OCI-LY1 (cell line): ENCODE measurements around the gene NDUFAF5.

Experiments
- H2AFZ ChIP-seq: fragments of 200-600 bp; sonication (generic), shearing (Covaris generic); 2 replicates; pipeline ENCODE4 v1.6.0; 2014; ENCODE audit warnings: antibody characterized with exemption, mild to moderate bottlenecking, low read length
- H3F3A ChIP-seq: fragments of 200-600 bp; sonication (generic), shearing (Covaris generic); 2 replicates; pipeline ENCODE4 v1.6.0; 2014; ENCODE audit warnings: mild to moderate bottlenecking, antibody characterized with exemption, low read length, moderate library complexity; ENCODE audit not compliant: insufficient read depth
- H3K27ac ChIP-seq: fragments of 200-600 bp; sonication (generic); 2 replicates; pipeline ENCODE4 v1.5.1; 2014; ENCODE audit warnings: low read length, mixed run types, mild to moderate bottlenecking, low read depth; ENCODE audit not compliant: poor library complexity, severe bottlenecking
- H3K27me3 ChIP-seq: fragments of 200-600 bp; sonication (generic); 2 replicates; pipeline ENCODE4 v1.6.0; 2014; ENCODE audit warnings: antibody characterized with exemption, mild to moderate bottlenecking, low read length, moderate library complexity; ENCODE audit not compliant: insufficient read depth
- H3K36me3 ChIP-seq: fragments of 200-600 bp; sonication (generic); 2 replicates; pipeline ENCODE4 v1.6.1; 2014; ENCODE audit warnings: mild to moderate bottlenecking, antibody characterized with exemption, low read length, moderate library complexity, mixed read lengths; ENCODE audit not compliant: insufficient read depth
- H3K4me1 ChIP-seq: fragments of 200-600 bp; sonication (generic); 2 replicates; pipeline ENCODE4 v1.5.1; 2014; ENCODE audit warnings: mild to moderate bottlenecking, low read length, moderate library complexity; ENCODE audit not compliant: insufficient read depth, severe bottlenecking
- H3K4me2 ChIP-seq: fragments of 200-600 bp; sonication (generic), shearing (Covaris generic); 2 replicates; pipeline ENCODE4 v1.6.1; 2014; ENCODE audit warnings: low read length
- H3K4me3 ChIP-seq: fragments of 200-600 bp; sonication (generic); 2 replicates; pipeline ENCODE4 v1.5.1; 2014; ENCODE audit warnings: low read length, low read depth, mild to moderate bottlenecking, mixed read lengths; ENCODE audit not compliant: poor library complexity, severe bottlenecking
- H3K79me2 ChIP-seq: fragments of 200-600 bp; shearing (Covaris generic); 2 replicates; pipeline ENCODE4 v1.6.1; 2016; ENCODE audit warnings: mixed run types, low read length, mixed read lengths; ENCODE audit not compliant: insufficient read depth
- H3K9ac ChIP-seq: fragments of 200-600 bp; sonication (generic), shearing (Covaris generic); 2 replicates; pipeline ENCODE4 v1.6.1; 2014; ENCODE audit warnings: mild to moderate bottlenecking, low read length, mixed read lengths
- H3K9me2 ChIP-seq: fragments of 200-600 bp; sonication (generic), shearing (Covaris generic); 2 replicates; pipeline ENCODE4 v1.6.1; 2014; ENCODE audit warnings: low read depth, mild to moderate bottlenecking, low read length, mixed read lengths
- H3K9me3 ChIP-seq: fragments of 200-600 bp; shearing (Covaris generic); 2 replicates; pipeline ENCODE4 v1.6.1; 2014; ENCODE audit warnings: low read length, mixed read lengths
- H4K20me1 ChIP-seq: fragments of 200-600 bp; sonication (generic), shearing (Covaris generic); 2 replicates; pipeline ENCODE4 v1.6.0; 2016; ENCODE audit warnings: mild to moderate bottlenecking, low read length; ENCODE audit not compliant: insufficient read depth
- EZH2 ChIP-seq: fragments of 200-600 bp; sonication (generic), shearing (Covaris generic); IDR thresholded peaks from 2 replicates; pipeline ENCODE4 v1.8.0; 2017; ENCODE audit warnings: borderline replicate concordance, mixed run types, mild to moderate bottlenecking, antibody characterized with exemption, low read length, moderate library complexity, mixed read lengths
- TF ChIP-seq, protein P1 (sequence below): fragments of 200-600 bp; sonication (generic), shearing (Covaris generic); IDR thresholded peaks from 2 replicates; pipeline ENCODE4 v1.5.1; 2017; ENCODE audit warnings: mild to moderate bottlenecking, antibody characterized with exemption, low read length, moderate library complexity, mixed read lengths

Gene NDUFAF5

GRCh38 chr20:13745784-13746183 is 39.0 kb upstream of the NDUFAF5 start:
- TF ChIP-seq EZH2: no peak
- TF ChIP-seq, protein P1, sequence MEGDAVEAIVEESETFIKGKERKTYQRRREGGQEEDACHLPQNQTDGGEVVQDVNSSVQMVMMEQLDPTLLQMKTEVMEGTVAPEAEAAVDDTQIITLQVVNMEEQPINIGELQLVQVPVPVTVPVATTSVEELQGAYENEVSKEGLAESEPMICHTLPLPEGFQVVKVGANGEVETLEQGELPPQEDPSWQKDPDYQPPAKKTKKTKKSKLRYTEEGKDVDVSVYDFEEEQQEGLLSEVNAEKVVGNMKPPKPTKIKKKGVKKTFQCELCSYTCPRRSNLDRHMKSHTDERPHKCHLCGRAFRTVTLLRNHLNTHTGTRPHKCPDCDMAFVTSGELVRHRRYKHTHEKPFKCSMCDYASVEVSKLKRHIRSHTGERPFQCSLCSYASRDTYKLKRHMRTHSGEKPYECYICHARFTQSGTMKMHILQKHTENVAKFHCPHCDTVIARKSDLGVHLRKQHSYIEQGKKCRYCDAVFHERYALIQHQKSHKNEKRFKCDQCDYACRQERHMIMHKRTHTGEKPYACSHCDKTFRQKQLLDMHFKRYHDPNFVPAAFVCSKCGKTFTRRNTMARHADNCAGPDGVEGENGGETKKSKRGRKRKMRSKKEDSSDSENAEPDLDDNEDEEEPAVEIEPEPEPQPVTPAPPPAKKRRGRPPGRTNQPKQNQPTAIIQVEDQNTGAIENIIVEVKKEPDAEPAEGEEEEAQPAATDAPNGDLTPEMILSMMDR: no peak

GRCh38 chr20:13749811-13750210 is 35.0 kb upstream of the NDUFAF5 start:
- Histone ChIP-seq H3K4me1 (no peaks in the 10 kb centered on the region), H3K79me2 (no peaks in the 10 kb centered on the region), H3K36me3 (peaks cover 29% of the 10 kb centered on the region; the same call in 1 of the 2 replicates)

More at GRCh38 chr20:13745784-13746183, 39.0 kb upstream of the NDUFAF5 start:
- Histone ChIP-seq H3K4me1 (no peaks in the 10 kb centered on the region), H3K9me3 (peaks cover 6% of the 10 kb centered on the region), H3K27ac (no peak overlapping the region), H3K4me3 (no peak overlapping the region), H3K4me2 (no peak overlapping the region), H3K9ac (no peak overlapping the region), H3K9me2 (no peaks in the 10 kb centered on the region), H3F3A (no peaks in the 10 kb centered on the region), H3K27me3 (no peaks in the 10 kb centered on the region), H3K79me2 (no peaks in the 10 kb centered on the region), H3K36me3 (peaks cover 43% of the 10 kb centered on the region), H2AFZ (no peak overlapping the region), H4K20me1 (no peaks in the 10 kb centered on the region)

GRCh38 chr20:13753436-13754036 is 31.3 kb upstream of the NDUFAF5 start:
- H3K4me2 ChIP-seq: no peak overlapping the region
- no peaks in the 10 kb centered on the region for H3K9me3 ChIP-seq
- H3K27ac ChIP-seq: no peak overlapping the region
- peaks cover 45% of the 10 kb centered on the region for H3K36me3 ChIP-seq
- no peaks in the 10 kb centered on the region for H4K20me1 ChIP-seq
- no peaks in the 10 kb centered on the region for H3F3A ChIP-seq
- H2AFZ ChIP-seq: no peak overlapping the region
- TF ChIP-seq, protein P1: no peak
- no peak for TF ChIP-seq EZH2
- H3K27me3 ChIP-seq: no peaks in the 10 kb centered on the region
- H3K79me2 ChIP-seq: no peaks in the 10 kb centered on the region
- no peak overlapping the region for H3K4me3 ChIP-seq
- H3K9ac ChIP-seq: no peak overlapping the region
- no peaks in the 10 kb centered on the region for H3K4me1 ChIP-seq
- no peaks in the 10 kb centered on the region for H3K9me2 ChIP-seq

More at GRCh38 chr20:13749811-13750210, 35.0 kb upstream of the NDUFAF5 start:
- Histone ChIP-seq H3K9me2 (no peaks in the 10 kb centered on the region), H3K4me3 (no peak overlapping the region), H3K9me3 (no peaks in the 10 kb centered on the region), H3F3A (no peaks in the 10 kb centered on the region), H3K27me3 (no peaks in the 10 kb centered on the region), H3K9ac (no peak overlapping the region), H4K20me1 (no peaks in the 10 kb centered on the region), H2AFZ (no peak overlapping the region), H3K4me2 (no peak overlapping the region), H3K27ac (no peak overlapping the region)
- no peak for TF ChIP-seq EZH2
- TF ChIP-seq, protein P1: no peak
